HPDE6-E6E7 (cell line): ENCODE data around the gene RPL12.

ENCODE experiments used
- DNase-seq: peaks from one replicate; pipeline ENCODE4 v3.0.0; 2011; ENCODE audit warnings: missing footprints; ENCODE audit errors: extremely low spot score

The RPL12 gene

GRCh38 chr9:127404631-127405030, 46.6 kb downstream of the RPL12 start:
- no peak for DNase-seq

DNA sequence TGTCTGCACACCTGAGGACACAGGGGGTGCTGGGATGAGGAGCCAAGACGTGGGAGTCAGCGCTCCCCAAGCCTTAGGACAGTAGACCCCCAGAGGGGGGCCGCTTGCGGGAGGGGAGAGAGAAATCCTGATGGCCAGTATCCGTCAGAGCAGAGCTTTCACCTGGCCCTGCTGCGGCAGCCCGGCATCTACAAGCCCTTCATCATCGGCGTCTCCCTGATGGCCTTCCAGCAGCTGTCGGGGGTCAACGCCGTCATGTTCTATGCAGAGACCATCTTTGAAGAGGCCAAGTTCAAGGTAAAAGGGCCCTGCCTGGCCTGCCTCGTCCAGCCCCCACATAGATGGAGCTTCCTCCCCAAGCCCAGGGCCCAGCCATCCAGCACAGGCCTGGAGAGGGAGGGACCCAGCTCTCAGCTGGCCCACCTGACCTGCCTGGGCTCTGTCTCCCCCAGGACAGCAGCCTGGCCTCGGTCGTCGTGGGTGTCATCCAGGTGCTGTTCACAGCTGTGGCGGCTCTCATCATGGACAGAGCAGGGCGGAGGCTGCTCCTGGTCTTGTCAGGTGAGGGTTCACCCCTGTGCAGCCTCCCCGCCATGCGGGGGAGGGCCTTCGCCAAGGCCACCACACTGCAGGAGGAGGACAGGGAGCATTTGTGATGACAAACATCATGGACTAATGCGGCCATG, 47.6 kb downstream of the RPL12 start:
- DNase-seq: no peak

GRCh38 chr9:127402401-127403090, 48.7 kb downstream of the RPL12 start:
- DNase-seq: no peak

DNA sequence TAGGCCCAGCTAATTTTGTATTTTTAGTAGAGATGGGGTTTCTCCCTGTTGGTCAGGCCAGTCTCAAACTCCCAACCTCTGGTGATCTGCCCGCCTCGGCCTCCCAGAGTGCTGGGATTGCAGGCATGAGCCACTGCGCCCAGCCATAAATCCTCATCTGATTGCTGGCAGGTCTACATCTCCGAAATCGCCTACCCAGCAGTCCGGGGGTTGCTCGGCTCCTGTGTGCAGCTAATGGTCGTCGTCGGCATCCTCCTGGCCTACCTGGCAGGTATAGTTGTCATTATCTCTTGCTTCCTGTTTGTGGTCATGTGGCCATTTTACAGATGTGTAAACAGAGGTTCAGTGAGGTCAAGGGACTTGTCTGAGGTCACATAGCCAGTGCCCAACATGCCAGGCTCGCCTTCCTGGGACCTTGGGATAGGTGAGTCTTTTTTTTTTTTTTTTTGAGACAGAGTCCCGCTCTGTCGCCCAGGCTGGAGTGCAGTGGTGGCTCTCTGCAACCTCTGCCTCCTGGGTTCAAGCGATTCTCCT, 51.4 kb downstream of the RPL12 start:
- DNase-seq: no peak

DNA sequence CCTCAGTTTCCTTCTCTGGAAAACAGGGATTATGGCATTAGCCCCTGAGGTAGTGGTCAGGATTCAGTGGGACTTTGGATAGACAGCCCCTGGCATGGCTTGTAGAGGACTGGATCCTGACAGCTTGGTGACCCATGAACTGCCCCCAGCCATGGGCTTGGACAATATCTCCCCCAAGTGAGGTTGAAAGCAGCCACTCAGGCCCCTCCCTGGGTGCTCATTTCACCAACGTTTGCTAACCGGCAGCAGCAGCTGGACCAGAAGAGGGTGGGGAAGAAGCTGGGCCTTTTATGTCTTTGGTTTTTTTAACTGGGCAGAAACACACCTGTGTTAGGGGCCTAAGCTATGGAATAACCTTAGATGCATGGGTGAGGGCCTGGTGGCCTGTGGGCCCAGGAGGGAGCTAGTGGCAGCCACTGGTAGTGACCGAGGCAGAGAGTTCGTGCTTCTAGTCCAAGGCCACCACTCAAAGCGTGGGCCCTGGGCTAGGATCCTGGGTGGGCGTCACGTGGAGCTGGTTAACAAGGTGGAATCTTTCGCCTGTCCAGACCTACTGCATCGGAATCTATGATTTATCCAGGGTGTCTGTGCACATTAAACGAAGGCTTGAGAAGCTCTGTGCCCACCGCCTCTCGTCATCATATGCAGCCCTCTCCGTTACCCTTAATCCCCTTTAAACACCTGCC, 52.3 kb downstream of the RPL12 start:
- DNase-seq: no peak

DNA sequence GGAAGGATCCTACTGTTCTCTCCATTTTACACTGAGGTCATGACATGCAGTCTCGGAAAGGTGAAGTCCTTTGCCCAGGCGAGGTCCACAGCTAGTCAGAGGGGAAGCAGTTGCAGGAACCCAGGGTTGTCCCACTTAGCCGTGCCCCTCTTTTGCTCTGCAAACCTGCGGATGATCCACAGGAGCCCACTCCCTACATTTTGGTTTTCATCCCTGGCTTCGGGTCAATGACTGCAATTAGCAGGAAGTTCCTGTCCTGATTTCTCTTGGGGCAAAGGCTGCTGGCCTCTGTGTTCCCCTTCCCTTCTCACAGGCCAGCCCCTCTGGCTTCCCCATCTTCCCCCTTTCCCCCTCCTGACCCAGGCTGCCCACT, 52.9 kb downstream of the RPL12 start:
- no peak for DNase-seq
